GM18867 (cell line): ENCODE data around the gene BPTF.
"Not testable (repeated sequence)": the region's sequence is repeated elsewhere in the genome, so short reads cannot be mapped to it uniquely, and the experiment has no call there.

Source experiments
- ATAC-seq: cut with Tn5 transposase; IDR thresholded peaks from one replicate; pipeline ENCODE4 v1.9.1; 2021; ENCODE audit warnings: mild to moderate bottlenecking, moderate library complexity; ENCODE audit not compliant: unreplicated experiment

Gene BPTF

GRCh38 chr17:67879662-67880061 is 54.4 kb downstream of the BPTF start:
- ATAC-seq: no peak

- no peak for ATAC-seq
Observed at GRCh38 chr17:67881083-67881482, 55.8 kb downstream of the BPTF start.

GRCh38 chr17:67884741-67885140 is 59.4 kb downstream of the BPTF start:
- no peak for ATAC-seq

- no peak for ATAC-seq
Observed at GRCh38 chr17:67891481-67892119, 66.3 kb downstream of the BPTF start.

GRCh38 chr17:67902511-67903231 is 77.4 kb downstream of the BPTF start:
- ATAC-seq: no peak

GRCh38 chr17:67905298-67905697 is 80.0 kb downstream of the BPTF start:
- ATAC-seq: not testable (repeated sequence)

- ATAC-seq: not testable (repeated sequence)
Observed at GRCh38 chr17:67910117-67910803, 85.0 kb downstream of the BPTF start.

- ATAC-seq: no peak
Observed at GRCh38 chr17:67911059-67911782, 85.9 kb downstream of the BPTF start.

GRCh38 chr17:67912088-67912487 is 86.8 kb downstream of the BPTF start:
- ATAC-seq: no peak

GRCh38 chr17:67912656-67913055 is 87.4 kb downstream of the BPTF start:
- ATAC-seq: no peak

- ATAC-seq: no peak
Observed at GRCh38 chr17:67920212-67920611, 94.9 kb downstream of the BPTF start.

GRCh38 chr17:67922503-67922902 is 97.2 kb downstream of the BPTF start:
- no peak for ATAC-seq

GRCh38 chr17:67928842-67929241 is 103.5 kb downstream of the BPTF start:
- not testable (repeated sequence) for ATAC-seq

GRCh38 chr17:67931227-67931626 is 105.9 kb downstream of the BPTF start:
- no peak for ATAC-seq

- no peak for ATAC-seq
Observed at GRCh38 chr17:67942810-67943209, 117.5 kb downstream of the BPTF start.

GRCh38 chr17:67944035-67944434 is 118.7 kb downstream of the BPTF start:
- ATAC-seq: no peak

- no peak for ATAC-seq
Observed at GRCh38 chr17:67946513-67946912, 121.2 kb downstream of the BPTF start.

- ATAC-seq: no peak
Observed at GRCh38 chr17:67947325-67947813, 122.1 kb downstream of the BPTF start.

GRCh38 chr17:67950945-67951344 is 125.6 kb downstream of the BPTF start:
- ATAC-seq: no peak

- ATAC-seq: no peak
Observed at GRCh38 chr17:67959510-67959909, 134.2 kb downstream of the BPTF start.

GRCh38 chr17:67960276-67960675 is 135.0 kb downstream of the BPTF start:
- not testable (repeated sequence) for ATAC-seq
